Astrocyte (in vitro differentiated cells and primary cell): ENCODE data around the gene JPH4. TPM values are rescaled to one million over a fixed set of nuclear protein-coding genes. Genes with fewer than 3 reads are reported as not detected.

ENCODE experiments used
- DNase-seq: peaks from one replicate; pipeline ENCODE4 v3.0.0-alpha.2; 2010; ENCODE audit warnings: low read depth
- FAIRE-seq: peaks from 2 replicates; lab custom pipeline; 2011; peaks lifted over from hg19 to GRCh38; lab: Jason Lieb, UNC
- H2AFZ ChIP-seq: 2 replicates; pipeline ENCODE4 v1.6.0; 2012; ENCODE audit warnings: low read depth, low read length, inconsistent platforms
- H3K27ac ChIP-seq: 2 replicates; pipeline ENCODE4 v1.5.1; 2011; ENCODE audit warnings: low read depth, low read length, inconsistent platforms
- H3K27me3 ChIP-seq: 2 replicates; pipeline ENCODE4 v1.6.0; 2011; ENCODE audit warnings: low read length, inconsistent platforms; ENCODE audit not compliant: insufficient read depth
- H3K36me3 ChIP-seq: 2 replicates; pipeline ENCODE4 v1.5.1; 2011; ENCODE audit warnings: low read length, inconsistent platforms; ENCODE audit not compliant: insufficient read depth
- H3K4me1 ChIP-seq: 2 replicates; pipeline ENCODE4 v1.5.1; 2011; ENCODE audit warnings: low read length, inconsistent platforms; ENCODE audit not compliant: insufficient read depth
- H3K4me2 ChIP-seq: 2 replicates; pipeline ENCODE4 v1.6.0; 2012; ENCODE audit warnings: low read length, inconsistent platforms
- H3K4me3 ChIP-seq: 2 replicates; pipeline ENCODE4 v1.5.1; 2011; ENCODE audit warnings: low read depth, mild to moderate bottlenecking, low read length, inconsistent platforms; ENCODE audit not compliant: insufficient read depth
- H3K79me2 ChIP-seq: 2 replicates; pipeline ENCODE4 v1.6.0; 2012; ENCODE audit warnings: mild to moderate bottlenecking, low read length, inconsistent platforms; ENCODE audit not compliant: insufficient read depth
- H3K9ac ChIP-seq: 2 replicates; pipeline ENCODE4 v1.6.0; 2012; ENCODE audit warnings: mild to moderate bottlenecking, low read length, inconsistent platforms
- H3K9me3 ChIP-seq: 2 replicates; pipeline ENCODE4 v1.5.1; 2012; ENCODE audit warnings: low read depth, mild to moderate bottlenecking, low read length, inconsistent platforms; ENCODE audit not compliant: insufficient read depth
- H4K20me1 ChIP-seq: 2 replicates; pipeline ENCODE4 v1.6.0; 2012; ENCODE audit warnings: low read length, inconsistent platforms; ENCODE audit not compliant: insufficient read depth
- H3K27ac Mint-ChIP-seq: one replicate; pipeline ENCODE4 v1.8.0; 2021; ENCODE audit warnings: mild to moderate bottlenecking, mixed read lengths; ENCODE audit not compliant: unreplicated experiment
- H3K27me3 Mint-ChIP-seq: one replicate; pipeline ENCODE4 v1.8.0; 2021; ENCODE audit warnings: low read depth, mixed read lengths; ENCODE audit not compliant: unreplicated experiment
- H3K36me3 Mint-ChIP-seq: one replicate; pipeline ENCODE4 v1.8.0; 2021; ENCODE audit warnings: low read depth, mixed read lengths; ENCODE audit not compliant: unreplicated experiment
- H3K4me1 Mint-ChIP-seq: one replicate; pipeline ENCODE4 v1.8.0; 2021; ENCODE audit warnings: low read depth, mixed read lengths; ENCODE audit not compliant: unreplicated experiment
- H3K4me3 Mint-ChIP-seq: one replicate; pipeline ENCODE4 v1.8.0; 2021; ENCODE audit warnings: mild to moderate bottlenecking, moderate library complexity, mixed read lengths; ENCODE audit not compliant: unreplicated experiment
- H3K9me3 Mint-ChIP-seq: one replicate; pipeline ENCODE4 v1.8.0; 2021; ENCODE audit warnings: mild to moderate bottlenecking, mixed read lengths; ENCODE audit not compliant: unreplicated experiment
- EZH2 ChIP-seq: IDR thresholded peaks from 2 replicates; pipeline ENCODE4 v1.6.1; 2012; ENCODE audit warnings: mild to moderate bottlenecking, low read length, inconsistent platforms; ENCODE audit not compliant: insufficient read depth
- total RNA-seq: library from RNA; stranded (reverse); gene quantifications from 2 replicates; pipeline ENCODE4 v1.2.1, GENCODE V29; 2021
- TF ChIP-seq, protein P1 (sequence below): IDR thresholded peaks from 2 replicates; pipeline ENCODE4 v1.5.1; 2011; ENCODE audit warnings: low read depth, mild to moderate bottlenecking, inconsistent platforms, low read length, moderate library complexity; ENCODE audit not compliant: insufficient read depth

The JPH4 gene
- total RNA-seq, 1 donor from 2014 or later = 1.1 TPM

DNA sequence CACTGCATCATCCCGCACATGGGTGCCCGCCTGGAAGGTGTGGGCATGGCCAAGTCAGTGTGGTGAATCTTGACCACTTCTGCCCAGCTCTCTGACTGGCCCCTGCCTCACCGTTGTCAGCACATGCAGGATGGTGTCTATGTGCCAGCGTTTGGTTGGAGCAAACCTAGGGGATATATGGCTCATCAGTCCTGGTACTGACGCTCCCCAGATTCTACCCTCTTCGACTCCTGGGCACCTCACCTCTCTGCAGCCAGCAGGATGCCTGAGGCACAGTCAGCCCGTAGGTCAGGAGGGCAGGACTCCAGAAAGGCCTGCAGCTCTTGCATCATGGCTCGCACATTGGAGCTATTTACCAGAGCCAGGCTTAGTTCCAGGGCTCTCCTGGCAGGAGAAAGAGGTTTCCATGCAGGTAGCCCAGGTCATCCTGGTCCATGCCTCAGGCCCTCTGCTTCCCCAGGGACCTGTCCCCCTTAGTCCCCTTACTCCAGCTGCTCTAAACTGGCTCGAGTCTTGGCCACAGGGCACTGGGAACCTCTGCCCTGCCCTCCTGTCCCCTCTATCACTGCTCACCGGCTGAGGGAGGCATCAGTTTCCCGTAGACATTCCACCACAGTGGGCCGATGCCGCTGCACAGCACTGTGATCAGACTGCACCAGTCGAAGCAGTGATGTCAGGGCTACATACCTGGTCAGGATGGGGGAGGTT lies 15.0 kb downstream of the JPH4 start:
- TF ChIP-seq, protein P1, sequence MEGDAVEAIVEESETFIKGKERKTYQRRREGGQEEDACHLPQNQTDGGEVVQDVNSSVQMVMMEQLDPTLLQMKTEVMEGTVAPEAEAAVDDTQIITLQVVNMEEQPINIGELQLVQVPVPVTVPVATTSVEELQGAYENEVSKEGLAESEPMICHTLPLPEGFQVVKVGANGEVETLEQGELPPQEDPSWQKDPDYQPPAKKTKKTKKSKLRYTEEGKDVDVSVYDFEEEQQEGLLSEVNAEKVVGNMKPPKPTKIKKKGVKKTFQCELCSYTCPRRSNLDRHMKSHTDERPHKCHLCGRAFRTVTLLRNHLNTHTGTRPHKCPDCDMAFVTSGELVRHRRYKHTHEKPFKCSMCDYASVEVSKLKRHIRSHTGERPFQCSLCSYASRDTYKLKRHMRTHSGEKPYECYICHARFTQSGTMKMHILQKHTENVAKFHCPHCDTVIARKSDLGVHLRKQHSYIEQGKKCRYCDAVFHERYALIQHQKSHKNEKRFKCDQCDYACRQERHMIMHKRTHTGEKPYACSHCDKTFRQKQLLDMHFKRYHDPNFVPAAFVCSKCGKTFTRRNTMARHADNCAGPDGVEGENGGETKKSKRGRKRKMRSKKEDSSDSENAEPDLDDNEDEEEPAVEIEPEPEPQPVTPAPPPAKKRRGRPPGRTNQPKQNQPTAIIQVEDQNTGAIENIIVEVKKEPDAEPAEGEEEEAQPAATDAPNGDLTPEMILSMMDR = no peak
- TF ChIP-seq EZH2 = no peak
- H3K27me3 Mint-ChIP-seq = no peaks in the 10 kb centered on the region
- DNase-seq = no peak
- no peak overlapping the region for H3K27ac Mint-ChIP-seq
- H3K4me1 Mint-ChIP-seq = peaks cover 23% of the 10 kb centered on the region
- no peaks in the 10 kb centered on the region for H3K79me2 ChIP-seq
- H2AFZ ChIP-seq = no peak overlapping the region
- H3K36me3 ChIP-seq = peaks cover 3% of the 10 kb centered on the region
- H3K27me3 ChIP-seq = no peaks in the 10 kb centered on the region
- H3K4me1 ChIP-seq = peaks cover 9% of the 10 kb centered on the region
- no peak overlapping the region for H3K27ac ChIP-seq
- no peak for FAIRE-seq
- no peak overlapping the region for H3K4me3 Mint-ChIP-seq
- H3K9me3 ChIP-seq = no peaks in the 10 kb centered on the region
- H4K20me1 ChIP-seq = peaks cover 3% of the 10 kb centered on the region
- H3K9me3 Mint-ChIP-seq = no peaks in the 10 kb centered on the region
- peaks cover 7% of the 10 kb centered on the region for H3K36me3 Mint-ChIP-seq
- H3K4me3 ChIP-seq = no peak overlapping the region
- H3K9ac ChIP-seq = no peak overlapping the region
- no peak overlapping the region for H3K4me2 ChIP-seq

DNA sequence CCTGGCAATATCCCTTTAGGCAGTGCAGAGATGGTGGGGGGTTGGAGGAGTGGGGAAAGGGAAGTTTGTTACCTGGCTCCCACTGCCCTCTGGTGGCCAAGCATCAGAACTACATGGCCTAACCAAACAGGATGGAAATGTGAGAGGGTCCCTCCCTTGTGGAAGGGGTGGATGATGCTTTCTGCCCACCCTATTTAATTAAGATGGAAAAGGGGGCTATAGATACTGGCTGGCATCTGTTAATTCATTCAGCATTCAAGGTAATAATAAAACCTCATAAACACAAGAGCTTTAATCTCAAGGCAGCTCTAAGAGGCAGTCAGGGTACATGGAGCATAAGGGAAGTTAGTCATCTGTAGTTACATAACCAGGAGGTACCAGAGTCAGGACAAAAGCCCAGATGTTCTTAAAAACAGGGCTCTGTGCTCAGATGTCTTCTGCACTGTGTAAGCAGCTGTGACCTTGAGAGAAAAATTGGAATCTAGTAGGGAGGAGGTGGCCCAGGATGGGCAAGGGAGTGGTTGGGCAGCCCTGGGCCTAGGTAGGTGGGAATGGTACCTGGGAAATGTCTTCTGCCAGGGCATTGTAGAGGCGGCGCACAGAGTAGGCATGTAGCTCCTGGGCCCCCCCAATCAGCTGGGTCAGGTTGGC lies 15.6 kb downstream of the JPH4 start:
- Histone ChIP-seq H3K27me3 (no peaks in the 10 kb centered on the region), H2AFZ (no peak overlapping the region), H3K4me2 (no peak overlapping the region), H3K4me1 (peaks cover 9% of the 10 kb centered on the region), H3K9ac (no peak overlapping the region), H4K20me1 (peaks cover 3% of the 10 kb centered on the region), H3K9me3 (no peaks in the 10 kb centered on the region), H3K4me3 (no peak overlapping the region), H3K36me3 (peaks cover 3% of the 10 kb centered on the region), H3K79me2 (peaks cover 3% of the 10 kb centered on the region), H3K27ac (no peak overlapping the region)
- Mint-ChIP-seq H3K27ac (peak overlapping the region; percentile 51), H3K9me3 (no peaks in the 10 kb centered on the region), H3K4me3 (peak overlapping the region; percentile 54), H3K4me1 (peaks cover 16% of the 10 kb centered on the region), H3K36me3 (peaks cover 7% of the 10 kb centered on the region), H3K27me3 (no peaks in the 10 kb centered on the region)
- no peak for DNase-seq
- FAIRE-seq = no peak
- no peak for TF ChIP-seq EZH2
- TF ChIP-seq, protein P1 = peak; percentile 91
